ENCODE measurements around the gene CAPN11.

The CAPN11 gene

DNA sequence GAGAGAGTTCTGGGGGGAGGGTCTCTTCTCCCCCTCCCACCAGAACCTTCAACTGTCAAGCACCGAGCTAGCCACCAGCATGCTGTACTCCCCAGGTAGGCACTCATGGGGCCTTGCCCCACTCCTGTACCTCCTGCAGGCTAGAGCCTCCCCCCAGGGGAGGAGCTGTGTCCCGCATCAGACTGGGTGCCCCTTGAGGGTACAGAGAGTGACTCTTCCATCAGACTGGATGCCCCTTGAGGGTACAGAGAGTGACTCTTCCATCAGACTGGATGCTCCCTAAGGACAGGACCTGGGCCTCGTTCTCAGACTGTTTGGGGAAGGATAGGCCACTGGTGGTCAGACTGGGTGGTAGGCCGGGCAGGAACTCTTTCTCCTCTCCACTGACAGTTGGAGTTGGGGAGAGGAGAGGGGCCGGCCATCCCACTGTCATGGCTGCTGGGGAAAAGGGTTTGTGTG lies at the start of gene CAPN11:
Gene CAPN11 (plus strand): TSS at position 51 of the 459 bp plus-strand sequence. CDS start 29 bp downstream, at position 80.
- FAIRE-seq: no peak

DNA sequence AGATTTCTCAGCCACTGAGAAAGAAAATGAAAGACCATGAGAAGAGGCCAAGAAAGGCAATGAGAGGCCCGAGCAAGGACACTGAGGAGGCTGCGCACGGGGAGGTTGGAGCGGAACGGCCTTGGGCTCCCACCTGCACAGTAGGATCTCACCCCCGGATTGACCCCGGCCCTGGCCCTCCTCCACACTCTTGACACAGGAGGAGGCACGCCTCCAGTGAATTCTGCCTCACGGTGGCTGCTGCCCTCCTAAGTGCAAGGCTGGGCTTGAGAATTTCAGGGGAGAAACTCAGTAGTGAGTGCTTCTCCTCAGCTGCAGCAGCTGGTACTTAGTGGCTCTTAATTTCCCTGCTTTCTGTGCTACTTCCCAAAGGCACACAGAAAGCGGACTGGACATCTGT lies 49.4 kb upstream of the CAPN11 start:
- no peak for FAIRE-seq

DNA sequence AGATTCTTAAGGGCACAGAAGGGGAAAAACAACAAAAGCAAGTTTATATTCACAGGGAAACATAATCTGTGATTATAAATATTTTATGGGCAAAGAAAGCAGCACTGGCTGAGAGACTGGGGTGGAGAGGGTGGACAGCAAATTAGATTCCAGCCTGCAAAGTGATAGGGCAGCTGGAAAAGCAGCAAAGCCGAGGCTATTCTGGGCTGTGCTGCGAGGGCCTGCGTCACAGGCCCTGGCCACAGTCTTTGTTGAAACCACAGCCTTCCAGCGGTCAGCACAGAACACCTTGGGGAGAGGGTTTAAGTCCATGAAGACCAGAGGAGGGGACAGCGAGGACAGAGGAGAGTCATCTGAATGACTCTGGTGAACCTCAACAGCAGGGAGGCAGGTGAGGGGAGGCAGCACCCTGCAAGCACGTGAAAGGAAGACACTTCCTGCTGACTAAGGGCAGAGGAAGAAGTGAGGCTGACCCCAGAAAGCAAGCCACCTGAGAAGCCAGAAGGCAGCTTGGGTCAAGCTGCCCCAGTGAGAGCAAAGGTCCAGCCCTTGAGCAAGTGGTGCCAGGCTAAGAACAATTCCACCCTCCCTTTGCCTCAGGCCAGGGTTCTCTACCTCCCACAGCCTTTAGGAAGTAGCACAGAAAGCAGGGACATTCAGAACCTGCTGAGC lies 48.5 kb upstream of the CAPN11 start:
- no peak for FAIRE-seq

DNA sequence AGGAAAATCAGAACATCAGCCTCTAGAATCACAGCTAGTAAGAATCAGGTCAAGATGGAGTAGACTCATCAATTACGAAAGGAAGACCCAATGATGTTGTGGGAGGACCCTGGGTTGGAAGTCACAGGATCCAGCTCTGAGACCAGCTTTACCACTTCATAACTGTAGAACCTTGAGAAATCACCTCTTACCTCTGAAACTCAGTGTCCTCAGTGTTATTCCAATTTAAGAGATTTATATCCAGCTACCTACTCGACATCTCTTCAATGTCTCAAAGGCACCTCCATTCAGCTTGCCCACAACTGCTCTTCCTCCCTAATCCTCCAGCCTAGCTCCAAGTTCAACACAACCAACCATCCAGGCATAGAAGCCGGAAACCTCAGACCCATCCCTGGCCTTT lies 47.7 kb upstream of the CAPN11 start:
- FAIRE-seq: no peak

DNA sequence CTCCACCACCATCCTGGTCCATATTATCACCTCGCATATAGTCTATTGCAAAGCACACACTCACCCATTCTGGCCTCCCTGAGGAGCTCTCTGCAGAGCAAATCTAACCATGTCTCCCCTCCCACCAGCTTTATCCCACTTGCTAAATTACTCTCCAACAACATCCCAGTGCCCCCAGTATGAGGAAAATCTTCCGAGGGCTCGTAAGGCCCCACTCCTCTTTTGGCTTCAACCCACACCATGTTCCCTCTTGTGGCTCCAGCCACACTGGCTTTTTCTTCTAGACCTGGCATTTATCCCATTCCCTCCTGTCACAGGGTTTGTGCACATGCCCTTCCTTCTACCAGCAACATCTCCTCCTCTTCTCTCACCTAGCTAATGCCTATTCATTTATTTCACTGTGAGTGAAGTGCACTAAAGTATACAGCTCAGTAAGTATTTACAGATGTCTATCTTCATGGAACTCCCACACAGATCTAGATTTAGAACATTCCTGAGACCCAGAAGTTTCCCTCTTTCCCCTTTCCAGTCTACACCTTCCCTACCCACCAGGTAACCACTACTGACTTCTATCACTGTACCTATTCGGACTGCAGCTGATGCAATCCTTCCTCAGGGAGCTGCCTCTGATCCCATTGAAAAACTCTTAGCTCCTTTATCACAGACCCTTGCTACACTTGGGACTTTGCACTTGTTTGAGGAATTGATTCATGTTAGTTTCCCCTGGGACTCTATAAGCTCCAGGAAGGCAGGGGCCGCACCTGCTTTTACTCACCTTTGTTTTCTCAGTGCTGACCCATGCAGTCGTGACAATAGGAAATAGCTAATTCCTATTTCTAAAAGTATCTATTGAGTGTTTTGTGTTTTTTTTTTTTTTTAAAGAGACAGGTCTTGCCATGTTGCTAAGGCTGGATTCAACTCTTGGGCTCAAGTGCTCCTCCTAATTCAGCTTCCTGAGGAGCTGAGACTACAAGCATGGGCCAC lies 46.9 kb upstream of the CAPN11 start:
- no peak for FAIRE-seq

DNA sequence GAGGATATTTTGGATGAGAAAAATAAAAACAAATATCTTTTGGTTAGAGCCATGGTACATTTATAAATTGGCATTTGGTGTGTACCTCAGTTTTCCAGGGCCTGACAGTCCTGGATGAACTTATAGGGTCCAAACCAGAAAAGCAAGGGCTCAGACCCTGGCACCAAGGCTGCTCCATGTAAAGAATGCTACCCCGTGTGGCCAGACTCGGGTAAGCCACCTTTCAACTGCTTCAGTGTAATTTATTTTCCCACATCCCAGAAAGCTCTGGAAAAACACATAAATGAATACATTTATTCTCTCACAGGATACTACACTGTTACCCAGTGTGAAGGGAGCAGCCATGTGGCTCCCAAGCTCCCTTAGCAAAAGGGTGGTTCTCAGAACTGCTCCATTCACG lies 45.2 kb upstream of the CAPN11 start:
- FAIRE-seq: no peak

DNA sequence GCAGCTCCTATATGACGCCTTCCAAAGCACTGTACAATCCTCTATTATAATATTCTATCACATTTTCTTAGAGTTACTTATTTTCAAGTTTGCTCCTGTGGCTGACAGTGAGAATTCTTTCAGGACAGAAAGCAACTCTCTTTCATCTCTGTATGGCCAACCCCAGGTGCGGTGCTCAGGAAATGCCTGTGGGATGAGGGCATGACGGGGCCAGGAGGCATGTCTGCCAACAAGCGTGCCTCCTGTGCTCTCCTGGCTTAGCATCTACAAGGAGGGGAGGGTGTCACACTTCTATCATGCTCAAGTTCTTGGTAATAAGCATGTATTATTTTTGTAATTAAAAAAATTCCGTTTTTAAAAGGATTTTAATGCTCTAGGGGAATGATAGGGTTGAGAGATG lies 42.8 kb upstream of the CAPN11 start:
- no peak for FAIRE-seq

DNA sequence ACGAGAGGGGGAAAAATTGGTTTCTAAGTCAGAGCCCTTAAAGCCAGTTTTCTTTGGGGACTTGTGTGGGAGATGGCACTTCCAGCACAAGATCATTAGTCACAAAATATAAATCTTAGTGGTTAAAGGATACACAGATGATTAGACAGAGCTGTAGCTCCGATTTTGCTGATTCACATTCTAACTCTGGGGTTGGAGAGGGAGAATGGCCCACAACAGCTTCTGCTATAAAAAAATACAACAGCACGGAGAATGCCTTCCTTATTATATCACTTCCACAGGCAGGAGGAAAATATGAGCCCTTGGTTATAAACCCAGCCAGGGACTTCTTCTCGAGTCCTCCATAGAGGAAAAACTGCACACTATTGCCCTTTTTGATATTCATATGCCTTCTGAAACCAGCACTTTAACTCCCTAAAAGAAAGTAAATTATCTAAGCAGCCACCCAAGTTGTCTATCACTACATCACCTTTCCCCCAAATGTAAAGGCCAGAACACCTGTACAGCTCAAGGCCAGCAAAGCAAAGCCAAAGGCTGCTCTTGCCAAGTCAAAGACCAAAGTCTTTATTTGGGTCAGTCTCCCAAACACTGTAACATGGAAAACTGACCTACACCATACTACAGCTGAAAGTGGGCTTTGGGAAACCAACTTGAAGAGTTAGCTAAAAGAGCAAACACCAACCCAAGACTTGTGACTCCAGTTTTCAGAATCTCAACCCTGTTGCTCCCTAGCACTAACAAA lies 41.8 kb upstream of the CAPN11 start:
- FAIRE-seq: no peak

DNA sequence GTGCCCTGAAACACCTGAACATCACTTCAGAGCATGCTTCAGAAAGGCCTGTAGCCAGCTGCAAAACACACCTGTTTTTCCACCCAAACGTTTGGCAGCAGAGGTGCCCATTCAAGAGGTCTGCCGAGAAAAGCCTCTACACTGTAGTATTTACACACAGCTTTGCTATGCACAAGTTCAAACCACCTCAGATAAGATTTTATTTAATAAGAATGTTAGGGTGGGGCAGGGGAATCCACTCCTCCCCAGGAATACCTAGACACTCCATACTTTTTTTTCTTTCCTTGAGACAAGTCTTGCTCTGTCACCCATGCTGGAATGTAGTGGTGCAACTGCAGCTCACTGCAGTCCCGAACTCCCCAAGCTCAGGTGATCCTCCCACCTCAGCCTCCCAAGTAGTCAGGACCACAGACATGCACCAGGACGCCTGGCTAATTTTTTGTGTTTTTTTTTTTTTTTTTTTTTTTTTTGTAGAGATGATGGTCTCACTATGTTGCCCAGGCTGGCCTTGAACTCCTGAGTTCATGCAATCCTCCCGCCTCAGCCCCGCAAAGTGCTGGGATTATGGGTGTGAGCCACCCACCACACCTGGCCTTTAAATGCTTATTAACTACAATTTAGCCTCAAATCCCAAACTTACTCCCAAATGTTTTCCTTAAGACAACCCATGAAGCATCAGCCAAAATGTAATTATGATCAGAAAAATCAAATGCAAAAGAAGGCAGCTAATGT lies 41.1 kb upstream of the CAPN11 start:
- no peak for FAIRE-seq

DNA sequence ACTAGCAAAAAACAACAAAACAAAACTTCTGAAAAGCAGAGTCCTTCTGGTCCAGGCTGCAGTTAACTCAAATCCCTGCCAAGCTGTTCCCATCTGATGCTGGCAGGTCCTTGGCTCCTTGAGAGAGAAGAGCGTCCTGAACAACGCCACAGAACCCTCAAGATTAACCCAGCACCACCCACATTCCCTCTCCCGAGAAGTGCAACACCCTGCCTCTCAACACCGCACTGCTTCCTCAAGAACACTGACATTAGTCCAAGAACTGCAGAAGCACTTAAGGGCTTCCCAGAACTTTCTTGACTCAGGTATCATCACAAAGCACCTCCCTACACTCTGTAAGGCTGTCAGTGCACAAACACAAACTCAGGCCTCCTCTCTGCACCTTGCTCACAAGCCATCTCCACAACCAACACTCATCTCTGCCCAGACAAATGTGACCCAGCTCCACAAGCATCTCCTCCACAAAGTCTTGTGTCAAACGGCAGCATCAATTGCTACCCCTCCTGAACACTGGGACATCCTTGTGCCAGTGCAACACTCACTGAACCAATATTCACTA lies 38.8 kb upstream of the CAPN11 start:
- FAIRE-seq: no peak

DNA sequence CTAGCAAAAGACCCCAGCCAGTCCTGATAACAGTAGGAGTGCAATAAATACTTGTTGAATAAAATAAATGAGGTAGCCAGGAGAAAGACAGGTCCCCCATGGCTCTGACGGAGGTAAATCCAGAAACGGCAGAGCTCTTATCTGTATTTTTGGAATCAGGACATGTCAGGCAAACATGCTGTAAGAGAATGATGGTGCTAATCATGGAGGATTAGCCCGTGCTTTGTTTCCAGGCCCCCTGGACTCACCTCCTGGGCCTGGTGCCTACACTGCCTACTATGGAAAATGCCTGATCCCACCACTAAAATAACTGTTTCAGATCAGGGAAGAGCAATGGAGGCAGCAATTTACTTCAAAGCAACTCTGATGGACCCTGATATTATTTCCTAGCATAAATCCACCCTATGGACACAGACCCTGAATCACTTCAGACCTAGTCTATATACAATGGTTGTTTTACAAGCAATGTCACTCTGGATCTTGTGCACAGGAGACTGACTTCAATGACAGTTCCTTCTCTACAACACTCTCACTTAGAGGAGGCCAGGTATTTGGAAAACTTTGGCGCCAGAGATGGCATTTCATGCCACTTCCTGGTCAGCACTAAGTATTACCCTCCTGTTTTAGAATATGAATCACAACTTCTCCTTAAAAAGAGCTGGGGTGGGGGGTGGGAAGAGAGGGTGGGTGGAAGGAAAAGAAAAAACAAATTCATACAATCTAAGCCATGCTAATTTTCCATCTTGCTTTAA lies 37.8 kb upstream of the CAPN11 start:
- FAIRE-seq: no peak

DNA sequence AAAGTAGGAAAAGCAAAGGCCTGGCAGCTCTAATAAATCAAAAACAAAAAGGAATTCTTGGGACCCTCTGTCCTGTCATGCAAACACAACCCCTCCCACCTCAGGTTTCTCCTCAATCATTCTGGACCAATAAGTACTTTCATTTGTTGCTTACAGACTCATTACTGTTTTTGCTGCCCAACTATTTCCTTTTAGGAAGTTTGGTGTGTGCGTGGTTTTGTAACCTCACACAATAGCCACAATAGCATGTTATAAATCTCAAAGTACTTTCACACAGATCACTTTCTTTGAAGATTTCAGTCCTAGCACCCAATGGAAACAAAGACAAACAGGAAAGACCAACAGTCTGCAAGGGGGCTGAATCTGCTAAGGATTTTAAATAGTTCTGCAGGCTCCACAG lies 35.8 kb upstream of the CAPN11 start:
- no peak for FAIRE-seq

DNA sequence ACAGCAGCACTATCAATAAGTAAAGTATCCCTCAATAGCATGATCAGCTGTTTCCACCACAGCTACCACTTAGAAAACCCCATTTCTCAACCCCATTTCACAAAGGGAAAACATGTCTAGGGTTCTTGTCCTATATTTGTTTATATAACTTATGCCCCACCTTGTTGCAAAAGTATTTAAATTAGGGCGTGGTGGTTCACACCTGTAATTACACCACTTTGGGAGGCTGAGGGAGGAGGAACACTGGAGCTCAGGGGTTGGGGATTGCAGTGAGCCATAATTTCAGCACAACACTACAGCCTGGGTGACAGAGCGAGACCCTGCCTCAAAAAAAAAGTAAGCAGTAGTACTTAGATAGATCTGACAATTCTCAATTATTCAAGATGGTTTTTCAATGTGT lies 35.1 kb upstream of the CAPN11 start:
- no peak for FAIRE-seq

DNA sequence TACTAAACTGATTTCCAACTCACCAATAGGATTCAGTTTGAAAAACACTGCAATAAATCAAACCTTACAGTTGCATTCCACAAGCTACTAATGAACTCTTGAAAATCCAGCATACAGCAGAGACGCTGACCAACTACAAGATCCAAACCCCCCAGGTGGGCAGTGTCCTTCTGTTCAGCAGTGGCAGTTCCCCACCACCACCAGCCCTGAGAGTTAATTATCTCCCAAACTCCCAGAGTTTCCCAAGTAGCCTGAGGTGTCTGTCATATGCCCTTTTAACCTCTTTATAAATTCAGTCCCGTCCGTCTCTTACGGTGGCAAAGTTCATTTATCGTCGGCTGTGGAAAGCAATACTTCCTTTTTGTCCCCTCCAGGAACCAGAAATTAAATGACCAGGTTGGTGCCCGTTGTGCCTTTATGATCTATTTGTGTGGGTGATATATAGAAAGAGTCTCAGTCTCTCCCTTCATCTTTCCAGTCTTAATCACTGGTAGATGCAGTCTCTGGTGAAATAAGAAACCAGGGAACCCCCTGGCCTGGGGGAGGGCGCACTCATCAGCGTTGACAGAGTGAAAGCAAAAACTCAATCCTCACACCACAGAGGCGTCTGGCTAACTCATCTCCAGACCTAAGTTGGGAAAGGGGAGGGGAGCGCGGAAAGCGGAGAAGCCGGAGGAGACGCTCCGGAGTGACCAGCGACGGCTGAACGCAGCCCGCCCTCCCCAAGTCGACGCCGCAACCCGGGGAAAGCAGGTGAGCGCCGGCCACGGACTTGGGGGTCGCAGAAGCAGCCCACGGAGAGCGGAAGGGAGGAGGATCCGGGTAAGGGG lies 32.1 kb upstream of the CAPN11 start:
- no peak for FAIRE-seq

DNA sequence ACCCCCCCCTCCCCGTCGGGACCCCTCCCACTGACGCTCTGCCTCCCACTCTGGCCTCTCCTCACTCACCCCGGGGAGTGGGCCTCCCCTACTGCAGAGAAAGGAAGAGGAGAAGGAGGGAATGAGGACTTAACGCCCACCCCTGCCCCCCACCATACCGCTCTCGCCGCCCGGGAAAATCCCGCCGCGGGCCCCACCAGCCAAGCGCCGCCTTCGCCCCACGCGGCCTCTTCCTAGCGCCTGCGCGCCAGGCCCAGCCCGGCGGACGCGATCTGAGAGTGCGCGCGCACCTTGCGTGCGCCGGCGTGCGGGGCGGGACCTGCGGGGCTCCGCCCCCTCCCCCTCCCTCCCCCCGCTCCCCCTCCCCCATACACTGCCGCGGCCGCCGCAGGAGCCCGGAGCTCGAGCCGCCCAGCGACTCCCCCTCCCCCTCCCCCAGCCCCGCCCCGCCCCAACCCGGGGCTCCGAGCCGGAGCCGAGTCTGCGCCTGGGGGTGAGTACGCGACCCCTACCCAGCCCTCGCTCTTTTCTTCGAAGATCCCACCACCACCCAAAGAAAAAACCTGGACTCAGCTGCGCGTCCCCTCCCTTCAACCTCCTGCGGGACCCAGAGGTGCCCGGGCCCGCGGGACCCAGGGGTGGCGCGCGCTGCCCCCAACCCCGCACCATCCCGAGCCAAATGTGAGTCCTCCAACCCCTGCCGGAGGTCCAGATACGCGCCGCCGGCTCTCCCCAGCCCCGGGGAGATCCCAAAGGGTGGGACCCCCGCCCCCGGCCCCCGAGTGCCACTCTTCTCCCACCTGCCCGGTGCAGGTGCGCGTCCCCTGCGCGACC lies 31.2 kb upstream of the CAPN11 start, which contains the start of the genes MRPL14 and TMEM63B:
Gene MRPL14 (minus strand): TSS at position 267 of the 834 bp plus-strand sequence. CDS start 10,841 bp downstream, outside the sequence.
Gene TMEM63B (plus strand): TSS at position 369 of the 834 bp plus-strand sequence. CDS start 7,031 bp downstream, outside the sequence.
- no peak for FAIRE-seq

DNA sequence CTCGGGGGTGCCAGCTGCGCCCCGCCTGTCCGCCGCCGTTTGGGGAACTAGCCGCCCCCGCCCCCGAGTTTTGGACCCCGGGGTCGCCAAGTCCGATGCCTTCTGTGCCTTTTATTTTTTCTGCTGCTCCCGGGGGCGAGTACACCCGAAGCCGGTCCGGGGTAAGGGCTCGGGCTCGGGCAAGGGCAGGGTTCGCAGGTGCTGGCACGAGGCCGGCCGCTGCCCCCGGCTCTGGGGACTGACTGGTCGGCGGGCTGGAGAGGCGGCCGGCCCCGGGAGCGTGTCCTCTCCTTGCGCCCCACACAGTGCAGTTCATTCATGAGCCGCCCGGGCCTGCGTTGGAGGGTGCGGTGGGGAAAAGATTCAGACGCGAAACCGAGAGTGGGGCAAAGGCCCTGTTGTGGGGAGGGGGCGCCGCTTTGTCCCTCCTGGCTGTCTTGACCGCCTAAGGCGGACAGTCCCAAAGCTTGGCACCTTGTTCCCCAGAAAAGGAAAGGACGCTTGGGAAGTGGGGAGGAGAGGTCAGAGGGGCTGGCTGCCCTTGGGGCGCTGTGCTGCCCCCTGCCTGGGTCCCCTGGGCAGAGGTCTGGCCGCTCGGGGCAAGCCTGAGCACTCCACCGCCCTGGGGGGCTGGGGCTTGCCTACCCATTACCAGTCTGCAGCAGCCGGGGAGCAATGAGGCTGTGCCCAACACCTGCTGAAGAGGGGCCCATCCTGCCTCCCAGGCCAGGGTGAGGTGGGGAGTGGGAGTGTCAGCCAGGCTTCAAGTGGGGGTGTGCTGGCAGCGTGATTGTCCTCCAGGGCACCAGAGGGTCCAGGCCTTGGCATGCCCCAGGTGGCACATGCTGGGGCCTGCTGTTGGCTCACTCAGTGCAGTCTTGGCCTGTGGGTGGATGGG lies 30.4 kb upstream of the CAPN11 start:
- no peak for FAIRE-seq

DNA sequence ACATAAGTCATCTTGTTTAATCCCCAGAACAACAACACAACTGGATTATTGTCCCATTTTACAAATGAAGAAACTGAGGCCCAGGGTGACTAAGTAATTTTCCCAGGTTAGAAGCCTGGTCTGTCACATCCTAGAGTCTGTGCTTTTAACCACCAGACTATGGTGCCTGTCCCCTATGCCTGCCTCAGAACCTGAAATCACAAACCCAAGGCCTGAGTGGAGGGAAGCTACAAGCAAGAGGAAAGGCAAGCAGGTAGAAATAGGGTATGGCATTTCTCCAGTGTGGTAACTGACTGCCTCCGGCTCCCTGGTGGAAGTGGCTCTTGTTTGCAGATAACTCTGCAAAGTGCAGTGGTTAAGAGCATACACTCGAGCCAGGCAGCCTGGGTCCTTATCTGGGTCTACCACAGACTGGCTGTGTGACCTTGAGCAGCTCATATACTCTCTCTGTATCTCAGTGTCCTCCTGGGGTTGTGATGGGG lies 28.7 kb upstream of the CAPN11 start:
- FAIRE-seq: no peak

DNA sequence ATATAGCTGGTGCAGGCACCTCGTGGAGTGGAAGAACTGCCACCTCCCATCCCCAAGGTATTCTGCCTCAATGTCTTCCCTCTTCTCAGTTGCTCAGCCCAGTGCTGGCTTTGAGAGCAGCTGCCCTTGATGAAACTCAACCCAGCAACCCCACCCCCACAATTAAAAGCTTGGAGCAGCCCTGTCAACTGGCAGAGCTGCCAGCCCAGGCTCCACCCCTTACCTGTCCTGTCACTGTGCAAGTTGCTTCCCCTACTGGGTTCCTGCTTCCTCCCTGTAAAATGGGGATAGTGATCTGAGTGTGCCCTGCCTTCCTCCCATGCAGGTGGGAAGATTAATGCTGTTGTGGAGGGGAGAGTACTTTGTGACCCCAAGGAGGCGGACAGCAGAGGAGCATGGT lies 26.7 kb upstream of the CAPN11 start:
- FAIRE-seq: no peak

Measured in TTC549 (cell line).